SK-N-MC (cell line): ENCODE data around the gene SLC39A9.
"Not testable (repeated sequence)": the region's sequence is repeated elsewhere in the genome, so short reads cannot be mapped to it uniquely, and the experiment has no call there.

Experiments
- DNase-seq: peaks from one replicate; pipeline ENCODE4 v3.0.0-alpha.2; 2011; ENCODE audit warnings: low read depth, low spot score
- H3K27ac ChIP-seq: fragments of 200-600 bp; sonication (generic); 2 replicates; pipeline ENCODE4 v1.5.1; 2016; ENCODE audit warnings: mixed run types
- H3K36me3 ChIP-seq: fragments of 200-600 bp; sonication (generic); 2 replicates; pipeline ENCODE4 v1.6.1; 2017; ENCODE audit warnings: antibody characterized with exemption, low read length, mixed read lengths; ENCODE audit not compliant: insufficient read depth
- H3K4me3 ChIP-seq: fragments of 200-600 bp; sonication (generic); 2 replicates; pipeline ENCODE4 v1.5.1; 2016
- H3K9ac ChIP-seq: fragments of 200-600 bp; sonication (generic); 2 replicates; pipeline ENCODE4 v1.8.0; 2017; ENCODE audit warnings: mixed run types, mixed read lengths; ENCODE audit not compliant: insufficient read length
- H3K9me3 ChIP-seq: fragments of 200-600 bp; sonication (generic); 2 replicates; pipeline ENCODE4 v1.6.1; 2017; ENCODE audit warnings: low read depth, mild to moderate bottlenecking, antibody characterized with exemption, low read length, moderate library complexity, mixed read lengths
- EZH2 ChIP-seq: fragments of 200-600 bp; sonication (generic); IDR thresholded peaks from one replicate; pipeline ENCODE4 v1.6.1; 2017; ENCODE audit warnings: antibody characterized with exemption
- FOXP2 ChIP-seq: optimal IDR thresholded peaks from 2 replicates; pipeline ENCODE3; 2011; ENCODE audit warnings: mild to moderate bottlenecking, moderate library complexity; ENCODE audit not compliant: insufficient read depth; ENCODE audit errors: extremely low read length, control extremely low read depth
- POLR2AphosphoS5 ChIP-seq: IDR thresholded peaks from 2 replicates; pipeline ENCODE4 v1.6.1; 2012; ENCODE audit warnings: mild to moderate bottlenecking, low read depth, low read length, borderline replicate concordance

The SLC39A9 gene

DNA sequence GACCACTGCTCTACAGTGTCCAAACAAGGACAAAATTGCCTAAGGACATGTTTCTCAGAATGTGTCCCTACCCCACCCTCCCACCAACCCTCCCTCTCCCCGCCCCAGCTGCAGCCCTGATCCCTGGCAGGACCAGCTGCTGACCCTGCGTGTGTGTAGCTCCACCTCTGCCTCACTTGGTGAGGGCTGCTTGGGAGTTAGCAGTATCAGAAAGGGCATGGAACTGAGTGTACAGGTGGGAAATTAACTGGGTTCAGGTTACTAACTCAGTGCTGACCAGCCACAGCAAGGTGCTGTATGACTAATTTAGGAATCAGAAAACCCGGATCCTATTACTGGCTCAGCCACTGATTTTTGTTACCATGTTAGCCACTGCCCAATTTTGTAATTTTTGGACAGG is 74.8 kb downstream of the SLC39A9 start:
- no peaks in the 10 kb centered on the region for H3K9me3 ChIP-seq
- no peak overlapping the region for H3K27ac ChIP-seq
- no peak for DNase-seq
- no peak overlapping the region for H3K4me3 ChIP-seq
- H3K36me3 ChIP-seq = no peaks in the 10 kb centered on the region
- no peak for TF ChIP-seq EZH2
- no peak for TF ChIP-seq POLR2AphosphoS5
- TF ChIP-seq FOXP2 = no peak
- H3K9ac ChIP-seq = no peak overlapping the region

DNA sequence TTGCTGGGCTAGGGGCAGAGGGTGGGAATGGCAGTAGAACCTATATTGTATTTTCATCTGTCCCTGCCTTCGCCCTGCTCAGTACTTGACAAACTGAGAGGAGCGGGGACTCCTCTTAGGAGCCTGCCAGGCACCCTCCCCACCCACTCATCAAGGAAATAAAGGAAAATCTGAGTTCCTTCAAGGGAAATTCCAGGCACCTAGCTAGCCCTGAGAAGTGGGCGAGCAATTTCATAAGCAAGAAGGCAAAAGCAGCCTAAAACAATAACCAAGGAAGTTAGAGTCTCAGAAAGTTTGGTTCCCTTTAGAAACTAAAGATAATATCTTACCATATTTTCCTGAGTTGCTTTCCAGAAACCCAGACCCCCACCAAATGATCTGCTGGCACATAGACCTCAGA is 75.5 kb downstream of the SLC39A9 start:
- Histone ChIP-seq H3K27ac (no peak overlapping the region), H3K36me3 (no peaks in the 10 kb centered on the region), H3K9ac (no peak overlapping the region), H3K4me3 (no peak overlapping the region), H3K9me3 (no peaks in the 10 kb centered on the region)
- TF ChIP-seq POLR2AphosphoS5 (no peak), FOXP2 (no peak), EZH2 (no peak)
- no peak for DNase-seq

DNA sequence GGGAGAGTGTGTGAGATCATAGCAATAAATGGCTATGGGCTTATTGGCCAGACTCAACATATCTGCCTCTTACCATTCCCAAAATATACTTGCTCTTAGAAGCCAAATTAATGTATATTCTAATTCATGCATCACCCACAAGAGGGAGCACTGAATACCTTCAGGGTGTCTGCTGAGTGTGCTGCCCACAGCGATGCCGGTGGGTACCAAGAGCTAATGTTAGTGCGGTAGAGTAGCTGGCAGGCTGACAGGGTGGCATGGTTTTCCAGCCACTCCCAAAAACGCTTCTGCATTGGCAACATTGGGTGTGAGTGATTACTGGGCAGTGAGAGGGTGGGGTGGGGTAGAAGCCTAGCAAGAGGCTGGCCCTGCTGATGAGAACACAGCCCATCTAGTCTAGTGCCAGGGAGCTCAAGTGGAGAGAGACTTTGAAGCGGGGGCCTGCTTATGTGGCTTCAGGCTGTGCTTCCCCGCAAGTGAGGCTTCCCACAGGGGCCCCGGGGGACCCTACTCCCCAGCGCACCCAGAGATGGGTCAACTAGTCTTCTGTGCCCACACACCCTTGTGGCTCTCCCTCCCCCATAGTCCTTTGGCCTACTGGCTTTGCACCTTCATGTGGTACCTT is 76.8 kb downstream of the SLC39A9 start:
- Histone ChIP-seq H3K36me3 (no peaks in the 10 kb centered on the region), H3K27ac (no peak overlapping the region), H3K9me3 (no peaks in the 10 kb centered on the region), H3K9ac (no peak overlapping the region), H3K4me3 (no peak overlapping the region)
- TF ChIP-seq EZH2 = no peak
- TF ChIP-seq FOXP2 = no peak
- no peak for TF ChIP-seq POLR2AphosphoS5
- peak; percentile 24 for DNase-seq

DNA sequence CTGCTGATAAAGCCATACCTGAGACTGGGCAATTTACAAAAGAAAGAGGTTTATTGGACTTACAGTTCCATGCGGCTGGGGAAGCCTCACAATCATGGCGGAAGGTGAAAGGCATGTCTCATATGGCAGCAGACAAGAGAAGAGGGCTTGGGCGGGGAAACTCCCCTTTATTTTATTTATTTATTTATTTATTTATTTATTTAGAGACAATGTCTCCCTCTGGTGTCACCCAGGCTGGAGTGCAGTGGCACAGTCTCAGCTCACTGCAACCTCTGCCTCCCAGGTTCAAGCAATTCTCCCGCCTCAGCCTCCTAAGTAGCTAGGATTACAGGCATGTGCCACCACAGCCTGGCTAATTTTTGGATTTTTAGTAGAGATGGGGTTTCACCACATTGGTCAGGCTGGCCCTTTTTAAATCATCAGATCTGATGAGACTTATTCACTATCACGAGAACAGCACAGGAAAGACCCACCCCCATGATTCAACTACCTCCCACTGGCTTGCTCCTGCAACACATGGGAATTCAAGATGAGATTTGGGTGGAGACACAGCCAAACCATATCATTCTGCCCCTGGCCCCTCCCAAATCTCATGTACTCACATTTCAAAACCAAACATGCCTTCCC is 78.4 kb downstream of the SLC39A9 start:
- H3K27ac ChIP-seq, H3K4me3 ChIP-seq, DNase-seq, H3K9ac ChIP-seq, H3K9me3 ChIP-seq, H3K36me3 ChIP-seq: not testable (repeated sequence)

DNA sequence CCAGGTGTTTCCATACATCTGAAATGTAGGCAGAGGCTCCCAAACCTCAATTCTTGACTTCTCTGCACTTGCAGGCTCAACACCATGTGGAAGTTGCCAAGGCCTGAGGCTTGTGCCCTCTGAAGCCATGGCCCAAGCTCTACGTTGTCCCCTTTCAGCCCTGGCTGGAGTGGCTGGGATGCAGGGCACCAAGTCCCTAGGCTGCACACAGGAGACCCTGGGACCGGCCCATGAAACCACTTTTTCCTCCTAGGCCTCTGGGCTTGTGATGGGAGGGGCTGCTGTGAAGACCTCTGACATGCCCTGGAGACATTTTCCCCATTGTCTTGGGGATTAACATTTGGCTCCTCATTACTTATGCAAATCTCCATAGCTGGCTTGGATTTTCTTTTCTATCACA is 79.6 kb downstream of the SLC39A9 start:
- not testable (repeated sequence) for DNase-seq, H3K9ac ChIP-seq, H3K36me3 ChIP-seq, H3K4me3 ChIP-seq, H3K27ac ChIP-seq, H3K9me3 ChIP-seq

DNA sequence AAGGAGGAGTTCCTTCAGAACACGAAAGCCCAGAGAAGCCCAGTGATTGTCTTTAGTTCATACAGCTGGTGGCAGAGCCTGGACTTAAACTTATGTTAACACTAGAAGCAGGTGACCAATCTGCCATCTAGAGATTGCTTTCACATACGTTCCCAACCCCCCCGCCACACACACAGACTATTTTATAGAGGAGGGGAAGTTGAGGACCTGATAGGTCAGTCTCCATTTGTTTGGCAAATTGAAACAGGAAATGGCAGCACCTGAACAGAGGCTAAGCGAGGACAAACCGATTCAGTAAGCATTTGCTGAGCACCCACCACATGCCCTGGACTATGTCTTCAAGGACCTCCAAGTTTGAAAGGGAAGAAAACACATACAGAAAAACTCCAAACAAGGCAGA is 81.2 kb downstream of the SLC39A9 start:
- DNase-seq = no peak
- Histone ChIP-seq H3K9me3 (no peaks in the 10 kb centered on the region), H3K27ac (no peak overlapping the region), H3K36me3 (no peaks in the 10 kb centered on the region), H3K4me3 (no peak overlapping the region), H3K9ac (no peak overlapping the region)
- no peak for TF ChIP-seq EZH2
- TF ChIP-seq FOXP2 = no peak
- no peak for TF ChIP-seq POLR2AphosphoS5

DNA sequence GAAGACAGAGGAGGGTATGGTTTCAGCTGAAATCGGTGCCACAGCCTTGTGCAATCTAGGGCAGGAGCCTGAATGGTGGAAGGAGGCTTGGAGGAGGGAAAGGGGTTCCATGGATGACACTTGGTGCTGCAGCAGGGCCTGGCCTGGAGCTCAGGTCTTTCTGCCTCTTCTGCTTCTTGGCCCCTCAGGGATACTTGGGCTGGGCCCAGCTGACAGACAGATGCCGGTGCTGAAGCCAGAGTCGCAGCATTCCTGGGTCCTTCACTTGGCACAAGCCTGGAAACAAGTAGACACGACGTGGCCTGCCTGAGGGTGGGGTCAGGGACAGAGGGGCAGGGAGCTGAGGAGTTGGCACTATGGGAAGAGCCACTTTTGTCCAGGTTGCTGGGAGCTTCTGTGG is 81.6 kb downstream of the SLC39A9 start:
- TF ChIP-seq EZH2 = no peak
- no peak for TF ChIP-seq POLR2AphosphoS5
- no peak for TF ChIP-seq FOXP2
- no peak for DNase-seq
- H3K4me3 ChIP-seq = no peak overlapping the region
- no peaks in the 10 kb centered on the region for H3K9me3 ChIP-seq
- H3K27ac ChIP-seq = no peak overlapping the region
- H3K9ac ChIP-seq = no peak overlapping the region
- no peaks in the 10 kb centered on the region for H3K36me3 ChIP-seq

DNA sequence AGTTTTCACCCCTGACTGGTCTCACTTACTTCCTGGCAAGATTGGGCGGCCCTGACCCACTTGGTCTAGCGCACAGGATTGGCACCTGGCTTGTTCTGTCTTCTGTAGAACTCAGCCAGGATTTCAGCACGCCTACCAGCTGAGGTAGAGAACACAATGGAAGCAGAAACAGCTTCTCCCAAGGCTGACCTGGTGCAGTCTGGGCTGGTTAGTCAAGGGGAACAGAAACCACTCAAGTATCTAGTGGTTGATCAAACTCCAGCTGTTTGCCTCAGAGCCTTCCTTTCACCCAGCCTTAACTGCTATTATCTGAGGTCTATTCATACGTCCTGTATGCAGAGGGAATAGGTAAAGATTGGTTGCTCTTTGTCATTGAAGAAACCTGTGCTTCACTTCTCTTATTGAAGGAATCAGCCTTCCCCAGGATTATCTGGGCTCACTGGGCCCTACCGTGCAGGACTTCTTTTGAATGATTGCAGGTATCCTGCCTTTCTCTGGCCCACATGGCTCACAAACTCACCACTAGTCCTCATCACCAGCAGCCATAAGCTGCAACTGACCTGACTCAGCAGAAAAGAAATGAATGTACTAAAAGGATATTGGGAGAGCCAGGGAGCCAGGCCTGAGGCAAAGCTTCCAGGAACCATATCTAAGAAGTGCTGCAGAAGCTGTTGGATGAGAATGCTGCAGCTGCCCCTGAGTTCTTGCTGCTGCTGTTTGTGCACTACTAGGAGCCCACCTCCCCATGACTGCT is 83.5 kb downstream of the SLC39A9 start:
- TF ChIP-seq POLR2AphosphoS5 (no peak), EZH2 (no peak), FOXP2 (no peak)

DNA sequence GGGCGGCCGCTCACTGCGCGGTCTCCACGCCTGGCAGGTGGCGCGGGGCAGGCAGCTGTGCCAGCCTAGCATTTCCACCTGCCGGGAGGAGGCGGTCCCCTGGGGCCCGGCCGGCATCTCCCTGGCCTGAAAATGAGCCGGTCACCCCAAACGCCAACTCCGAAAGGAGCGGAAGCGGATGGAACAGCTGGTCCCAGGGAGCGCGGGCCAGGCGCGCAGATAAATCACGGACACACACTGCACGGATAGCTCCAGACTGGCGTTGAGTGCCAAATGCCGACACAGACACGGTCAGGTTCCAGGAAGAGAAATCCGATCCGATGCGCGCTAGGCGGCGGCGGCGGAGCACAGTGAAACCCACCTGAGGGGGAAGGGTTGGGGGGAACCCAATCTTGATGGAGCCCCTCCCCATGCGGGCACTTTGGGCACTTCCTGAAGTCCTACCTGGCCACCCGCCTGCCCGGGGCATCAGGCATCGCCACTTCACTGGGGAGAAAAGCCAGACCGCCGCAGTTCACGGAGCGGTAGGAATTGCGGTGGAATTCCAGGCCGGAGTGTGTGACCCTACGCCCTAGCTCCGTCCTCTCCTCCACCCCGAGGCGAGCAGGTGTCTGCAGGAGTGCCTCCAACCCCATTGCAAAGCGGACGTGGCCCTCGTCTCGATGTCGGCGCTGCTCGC is 85.4 kb downstream of the SLC39A9 start:
- no peak for DNase-seq
- no peak overlapping the region for H3K27ac ChIP-seq
- H3K4me3 ChIP-seq = no peak overlapping the region
- no peaks in the 10 kb centered on the region for H3K9me3 ChIP-seq
- TF ChIP-seq POLR2AphosphoS5 (no peak), FOXP2 (no peak), EZH2 (no peak)
- H3K9ac ChIP-seq = no peak overlapping the region
- H3K36me3 ChIP-seq = no peaks in the 10 kb centered on the region

More for the DNA sequence above, 83.5 kb downstream of the SLC39A9 start:
- no peaks in the 10 kb centered on the region for H3K9me3 ChIP-seq
- H3K27ac ChIP-seq = peak overlapping the region; percentile 42; the same call in 1 of the 2 replicates
- H3K9ac ChIP-seq = no peak overlapping the region
- no peaks in the 10 kb centered on the region for H3K36me3 ChIP-seq
- H3K4me3 ChIP-seq = no peak overlapping the region
- no peak for DNase-seq
